Fibroblast of pulmonary artery (primary cell): ENCODE measurements around the gene TMEM234.

Experiments used
- DNase-seq: peaks from one replicate; pipeline ENCODE4 v3.0.0-alpha.2; 2010; ENCODE audit warnings: low read depth
- H3K4me3 ChIP-seq: replicated peaks from 2 replicates; pipeline ENCODE4 v1.5.1; 2011; ENCODE audit warnings: low read depth, mild to moderate bottlenecking, control low read depth, low read length, moderate library complexity
- CTCF ChIP-seq: IDR thresholded peaks from 2 replicates; pipeline ENCODE4 v1.5.1; 2011; ENCODE audit warnings: mild to moderate bottlenecking, control low read depth, low read length, inconsistent platforms; ENCODE audit errors: missing control alignments

Gene TMEM234

GRCh38 chr1:32221581-32221979 is 573 bp downstream of the TMEM234 start:
- no peak for TF ChIP-seq CTCF
- no peak for DNase-seq
- H3K4me3 ChIP-seq: peak overlapping the region; percentile 99

DNA sequence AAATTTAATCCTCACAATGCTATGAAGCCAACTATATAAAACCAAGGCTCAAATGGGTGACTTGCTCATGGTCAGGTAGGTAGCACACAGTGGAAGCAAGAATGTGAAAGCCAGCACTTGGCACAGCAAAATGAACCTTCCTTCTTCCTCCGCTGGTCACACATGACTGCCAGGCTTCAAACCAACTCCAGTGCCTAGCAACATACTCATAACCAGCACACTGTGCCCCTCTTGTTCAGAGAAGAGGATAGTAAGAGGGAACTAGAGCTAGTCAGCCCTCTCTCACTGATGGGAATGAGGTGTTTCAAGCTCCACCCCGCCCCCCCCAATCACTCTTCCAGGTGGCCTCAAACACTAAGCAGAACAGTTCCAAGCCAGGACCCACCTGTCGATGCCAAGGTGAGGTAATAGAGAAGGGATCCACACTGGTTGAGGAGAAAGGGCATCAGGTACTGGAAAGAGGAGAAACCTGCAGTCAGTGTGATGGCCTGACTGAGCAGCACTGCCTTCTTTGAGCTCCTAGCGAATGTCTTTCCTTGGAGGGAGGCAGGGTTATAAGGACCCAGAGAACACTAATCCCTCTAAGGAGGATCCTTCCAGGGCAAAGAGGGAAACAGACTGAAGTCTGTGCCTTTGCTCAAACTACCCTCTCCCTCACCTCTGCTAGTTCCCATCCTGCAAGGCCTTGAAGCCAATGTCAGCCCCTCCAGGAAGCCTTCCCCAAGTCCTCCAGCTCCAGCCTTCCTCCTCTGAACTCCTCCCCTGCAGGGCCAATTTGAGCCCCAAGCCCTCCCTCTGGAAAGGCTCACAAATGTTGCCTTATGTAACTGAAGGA is 1.2 kb downstream of the TMEM234 start:
- no peak for TF ChIP-seq CTCF
- H3K4me3 ChIP-seq: peak overlapping the region; percentile 99
- DNase-seq: no peak

DNA sequence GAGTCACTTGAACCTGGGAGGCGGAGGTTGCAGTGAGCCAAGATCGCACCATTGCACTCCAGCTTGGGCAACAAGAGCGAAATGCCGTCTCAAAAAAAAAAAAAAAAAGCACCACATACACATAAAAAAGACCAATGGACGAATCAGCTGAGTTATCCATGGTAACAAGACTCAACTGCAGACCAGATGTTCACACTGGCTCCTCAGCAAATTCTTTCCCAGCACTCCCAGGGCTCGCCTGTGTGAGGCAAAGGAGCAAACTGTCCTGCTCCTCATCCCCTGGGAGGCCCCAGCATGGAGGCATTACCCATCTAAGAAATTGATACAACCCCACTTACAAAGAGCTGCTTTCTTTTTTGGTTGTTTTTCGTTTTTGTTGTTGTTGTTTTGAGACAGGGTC is 3.1 kb downstream of the TMEM234 start:
- DNase-seq: no peak
- H3K4me3 ChIP-seq: no peak overlapping the region
- TF ChIP-seq CTCF: no peak

DNA sequence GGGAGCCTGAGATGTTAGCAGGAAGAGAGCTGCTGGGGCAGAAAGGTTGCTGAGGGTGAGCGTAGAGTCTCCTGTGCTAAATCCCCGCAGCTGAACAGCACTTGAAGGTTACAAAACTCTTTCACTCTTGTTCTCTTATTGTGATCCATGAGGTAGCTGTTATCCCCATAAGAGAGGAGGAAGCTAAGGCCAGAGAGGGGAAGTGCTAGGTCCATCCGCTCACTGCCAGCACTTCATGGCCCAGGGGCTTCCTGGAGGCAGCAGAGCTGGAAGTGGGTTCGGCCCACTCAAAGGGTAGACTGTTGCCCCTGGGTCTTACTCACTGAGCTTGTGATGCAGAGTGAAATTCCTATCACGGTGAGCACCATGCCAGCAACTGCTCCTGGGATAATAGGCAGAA is 5.6 kb downstream of the TMEM234 start:
- no peak overlapping the region for H3K4me3 ChIP-seq
- DNase-seq: no peak
- TF ChIP-seq CTCF: no peak

DNA sequence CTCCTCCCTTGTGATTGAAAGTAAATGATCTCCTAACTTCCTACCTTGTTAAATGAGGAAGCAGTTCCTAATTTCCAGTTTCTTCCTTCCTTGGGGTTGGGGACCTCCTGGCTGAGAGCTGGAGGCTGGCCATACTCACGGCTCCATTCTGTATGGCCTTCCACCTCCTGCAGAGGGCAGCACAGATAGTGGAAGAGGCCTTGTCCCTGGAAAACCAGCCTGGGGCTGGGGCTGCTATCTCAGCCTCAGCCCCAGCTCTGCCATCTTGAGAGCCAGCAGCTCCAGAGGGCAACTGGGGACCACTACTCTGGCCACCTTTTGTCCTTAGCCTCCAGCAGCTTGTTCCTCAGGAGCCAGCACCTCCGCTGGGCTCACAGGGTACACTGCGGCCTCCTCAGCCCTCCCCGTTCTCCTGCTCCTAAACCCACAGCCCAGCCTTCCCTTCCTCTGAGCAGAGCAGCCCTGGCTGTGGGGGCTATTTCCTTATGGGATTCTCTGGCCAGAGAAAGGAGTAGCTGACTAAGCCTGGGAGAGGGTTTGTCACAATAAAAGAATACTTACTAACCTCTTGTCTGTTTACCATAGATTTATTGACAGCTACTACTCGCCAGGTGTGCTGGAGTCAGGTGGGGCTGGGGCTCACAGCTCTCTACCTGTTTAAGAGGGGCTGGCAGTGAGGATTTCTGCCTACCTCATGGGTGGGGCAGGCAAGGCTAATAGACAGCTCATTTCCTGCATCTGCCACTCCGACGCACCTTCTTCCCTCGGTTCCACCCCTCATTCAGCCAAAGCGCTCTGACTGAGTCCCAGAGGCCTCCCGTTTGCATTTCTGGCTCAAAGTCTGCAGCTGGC is 6.3 kb downstream of the TMEM234 start:
- TF ChIP-seq CTCF: peak; percentile 87
- no peak overlapping the region for H3K4me3 ChIP-seq
- DNase-seq: peak; percentile 77

- H3K4me3 ChIP-seq: no peak within 1 kb of the TSS
- peak; percentile 51 for DNase-seq
- no peak for TF ChIP-seq CTCF
Observed at GRCh38 chr1:32208891-32209328, 13.2 kb downstream of the TMEM234 start, which contains the start of gene DCDC2B. Gene DCDC2B (plus strand): TSS chr1:32209089. CDS start chr1:32209094, 5 bp downstream.
